GM19468 (cell line): Measurements from ENCODE around the gene GSTA5.
"Not testable (repeated sequence)": the region's sequence is repeated elsewhere in the genome, so short reads cannot be mapped to it uniquely, and the experiment has no call there.

Experiments
- ATAC-seq: cut with Tn5 transposase; IDR thresholded peaks from one replicate; pipeline ENCODE4 v1.9.1; 2021; ENCODE audit warnings: mild to moderate bottlenecking, moderate library complexity, moderate number of reproducible peaks; ENCODE audit not compliant: unreplicated experiment; ENCODE audit errors: extremely low read depth

The GSTA5 gene

GRCh38 chr6:52840763-52841585 is at the start of gene GSTA5:
TSS of gene GSTA5 (minus strand) at chr6:52840813.
- no peak for ATAC-seq

GRCh38 chr6:52890018-52890417 is 49.4 kb upstream of the GSTA5 start:
- ATAC-seq: no peak

GRCh38 chr6:52887910-52888524 is 47.4 kb upstream of the GSTA5 start:
- no peak for ATAC-seq

- peak; percentile 89 for ATAC-seq
These were observed 41.6 kb upstream of the GSTA5 start for GRCh38 chr6:52881996-52882841.

- ATAC-seq: no peak
These were observed 41.0 kb upstream of the GSTA5 start for GRCh38 chr6:52881662-52881995.

GRCh38 chr6:52877786-52878185 is 37.2 kb upstream of the GSTA5 start:
- ATAC-seq: no peak

- ATAC-seq: no peak
These were observed 36.6 kb upstream of the GSTA5 start for GRCh38 chr6:52877168-52877567.

GRCh38 chr6:52876056-52876787 is 35.6 kb upstream of the GSTA5 start:
- no peak for ATAC-seq

- no peak for ATAC-seq
These were observed 31.4 kb upstream of the GSTA5 start for GRCh38 chr6:52872031-52872430.

GRCh38 chr6:52871621-52872020 is 31.0 kb upstream of the GSTA5 start:
- ATAC-seq: no peak

GRCh38 chr6:52870335-52871091 is 29.9 kb upstream of the GSTA5 start:
- ATAC-seq: not testable (repeated sequence)

GRCh38 chr6:52868899-52869298 is 28.3 kb upstream of the GSTA5 start:
- not testable (repeated sequence) for ATAC-seq

- ATAC-seq: no peak
These were observed 27.6 kb upstream of the GSTA5 start for GRCh38 chr6:52868240-52868639.

GRCh38 chr6:52861151-52861550 is 20.5 kb upstream of the GSTA5 start:
- not testable (repeated sequence) for ATAC-seq

GRCh38 chr6:52858416-52858815 is 17.8 kb upstream of the GSTA5 start:
- no peak for ATAC-seq

- ATAC-seq: not testable (repeated sequence)
These were observed 15.5 kb upstream of the GSTA5 start for GRCh38 chr6:52856137-52856536.

GRCh38 chr6:52849137-52849536 is 8.5 kb upstream of the GSTA5 start:
- ATAC-seq: no peak

GRCh38 chr6:52846002-52846401 is 5.4 kb upstream of the GSTA5 start:
- ATAC-seq: no peak

GRCh38 chr6:52843605-52844004 is 3.0 kb upstream of the GSTA5 start:
- no peak for ATAC-seq
